ENCODE measurements around the gene HMGCS2. TPM values are rescaled to one million over a fixed set of nuclear protein-coding genes. Genes with fewer than 3 reads are reported as not detected.
A peak's percentile ranks its signal among the peaks of the same experiment; 100 is the strongest.

The HMGCS2 gene
- total RNA-seq, 1 donor from 2014 or later = 65.5 TPM

- H3K4me3 ChIP-seq = no peak overlapping the region
Observed at GRCh38 chr1:119740261-119740660, 28.4 kb downstream of the HMGCS2 start.

DNA sequence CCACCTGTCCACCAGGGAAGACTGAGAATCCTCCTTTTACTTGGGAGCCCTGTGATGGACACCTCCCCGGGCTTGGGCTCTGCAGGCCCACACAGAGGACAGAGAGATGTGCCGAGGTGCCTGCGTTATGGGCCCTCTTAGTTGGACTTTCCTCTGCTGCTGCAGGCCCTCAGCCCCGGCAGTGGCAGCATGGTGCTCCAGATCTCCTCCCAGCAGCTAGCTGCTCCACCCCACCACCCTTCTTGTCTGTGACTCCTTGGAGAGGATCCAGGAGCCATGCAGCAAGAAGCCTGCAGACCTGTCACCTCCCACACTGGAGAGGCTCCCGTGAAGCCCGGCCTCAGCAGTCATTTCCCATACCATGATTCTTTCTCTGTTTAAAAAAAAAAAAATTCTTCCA is 29.6 kb downstream of the HMGCS2 start:
- Histone ChIP-seq H3K27me3 (ENCODE audit: low read depth) (no peaks in the 10 kb centered on the region), H3K27ac (replicated peaks) (no peak overlapping the region), H3K4me1 (peaks cover 38% of the 10 kb centered on the region), H3K36me3 (no peaks in the 10 kb centered on the region), H3K9me3 (replicated peaks) (no peaks in the 10 kb centered on the region), H3K4me3 (no peak overlapping the region)
- intact Hi-C loops (cut with micrococcal nuclease) = no loop called here
- no peak for TF ChIP-seq CTCF (IDR thresholded peaks at IDR 0.05; ENCODE audit: borderline replicate concordance)
- DNase-seq = no peak

More at GRCh38 chr1:119740261-119740660, 28.4 kb downstream of the HMGCS2 start:
- TF ChIP-seq CTCF (IDR thresholded peaks at IDR 0.05; ENCODE audit: borderline replicate concordance) = no peak
- H3K4me1 ChIP-seq = peaks cover 35% of the 10 kb centered on the region
- H3K9me3 ChIP-seq (replicated peaks) = no peaks in the 10 kb centered on the region
- H3K27me3 ChIP-seq (ENCODE audit: low read depth) = no peaks in the 10 kb centered on the region
- no peaks in the 10 kb centered on the region for H3K36me3 ChIP-seq
- no peak overlapping the region for H3K27ac ChIP-seq (replicated peaks)
- intact Hi-C loops (cut with micrococcal nuclease) = no loop called here
- DNase-seq = no peak

DNA sequence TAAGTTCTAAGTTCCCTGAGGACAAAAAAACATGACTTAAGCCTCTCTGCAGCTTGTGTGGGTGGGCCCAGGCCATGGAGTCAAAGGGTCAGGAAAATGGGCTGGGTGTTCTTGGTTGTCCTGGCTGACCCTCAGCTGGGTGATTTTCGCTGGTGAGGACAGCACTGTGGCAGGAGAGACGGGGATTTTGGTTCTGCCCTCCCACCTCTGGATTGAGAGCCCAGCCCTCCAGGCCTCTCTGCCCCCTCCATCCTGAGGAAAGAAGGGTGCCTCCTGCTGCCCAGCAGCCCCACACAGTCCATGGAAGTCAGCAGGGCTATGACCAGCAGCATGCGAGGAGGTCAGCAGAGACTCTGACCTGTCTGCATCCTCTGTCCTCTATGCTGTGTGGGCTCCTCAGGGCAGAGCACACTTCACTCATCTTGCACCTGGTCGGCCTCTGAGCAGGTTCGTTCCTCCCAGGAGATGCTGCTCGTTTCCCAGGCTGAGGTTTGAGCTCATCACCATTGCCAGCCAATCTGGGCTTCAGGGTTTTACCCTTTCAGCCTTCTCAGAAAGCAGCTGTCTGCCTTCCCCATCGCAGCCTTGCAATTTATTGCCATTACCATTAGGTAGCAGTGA is 30.5 kb downstream of the HMGCS2 start:
- Histone ChIP-seq H3K9me3 (replicated peaks) (no peaks in the 10 kb centered on the region), H3K4me3 (no peak overlapping the region), H3K4me1 (peaks cover 29% of the 10 kb centered on the region), H3K27ac (replicated peaks) (peak overlapping the region; percentile 38), H3K27me3 (ENCODE audit: low read depth) (no peaks in the 10 kb centered on the region), H3K36me3 (no peaks in the 10 kb centered on the region)
- DNase-seq = no peak
- no peak for TF ChIP-seq CTCF (IDR thresholded peaks at IDR 0.05; ENCODE audit: borderline replicate concordance)
- intact Hi-C loops (cut with micrococcal nuclease) = no loop called here

DNA sequence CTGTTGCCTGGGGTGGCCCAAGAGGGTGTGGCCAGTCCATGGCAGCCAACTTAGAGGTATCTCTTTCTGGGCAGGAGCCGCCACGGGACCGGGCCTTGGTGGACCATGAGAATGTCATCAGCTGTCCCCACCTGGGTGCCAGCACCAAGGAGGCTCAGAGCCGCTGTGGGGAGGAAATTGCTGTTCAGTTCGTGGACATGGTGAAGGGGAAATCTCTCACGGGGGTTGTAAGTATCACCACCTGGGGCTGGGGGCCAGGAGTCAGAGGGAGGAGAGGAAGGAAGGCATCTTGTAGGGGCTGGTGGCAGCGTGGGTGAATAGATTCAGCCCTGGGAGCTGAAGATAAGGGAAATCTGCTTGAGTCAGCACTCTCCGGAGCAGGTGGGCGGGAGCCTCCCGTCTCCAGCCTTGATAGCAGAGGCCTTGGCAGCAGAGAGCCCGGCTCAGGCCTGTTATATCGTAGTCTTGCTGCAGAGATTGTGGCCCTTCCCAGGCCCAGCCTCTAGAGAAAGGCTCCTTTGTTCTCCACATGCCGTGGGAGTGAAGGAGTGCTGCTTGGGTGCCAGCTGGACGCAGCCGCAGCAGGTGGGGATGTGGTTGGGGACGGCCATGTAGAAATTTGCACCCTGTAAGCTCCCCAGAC is 31.5 kb downstream of the HMGCS2 start:
- Histone ChIP-seq H3K4me1 (peaks cover 29% of the 10 kb centered on the region), H3K36me3 (no peaks in the 10 kb centered on the region), H3K27ac (replicated peaks) (peak overlapping the region; percentile 38), H3K4me3 (no peak overlapping the region), H3K27me3 (ENCODE audit: low read depth) (no peaks in the 10 kb centered on the region), H3K9me3 (replicated peaks) (no peaks in the 10 kb centered on the region)
- intact Hi-C loops (cut with micrococcal nuclease) = no loop called here
- TF ChIP-seq CTCF (IDR thresholded peaks at IDR 0.05; ENCODE audit: borderline replicate concordance) = no peak
- peak; percentile 50 for DNase-seq

GRCh38 chr1:119736649-119737039 is 32.1 kb downstream of the HMGCS2 start:
- DNase-seq = no peak
- intact Hi-C loops (cut with micrococcal nuclease) = no loop called here
- TF ChIP-seq CTCF (IDR thresholded peaks at IDR 0.05; ENCODE audit: borderline replicate concordance) = no peak
- Histone ChIP-seq H3K36me3 (no peaks in the 10 kb centered on the region), H3K9me3 (replicated peaks) (no peaks in the 10 kb centered on the region), H3K4me3 (no peak overlapping the region), H3K27me3 (ENCODE audit: low read depth) (no peaks in the 10 kb centered on the region), H3K4me1 (peaks cover 26% of the 10 kb centered on the region), H3K27ac (replicated peaks) (peak overlapping the region; percentile 38)
